Left lung (tissue), 10 donors: ENCODE data around the gene SDK2. TPM values are rescaled to one million over a fixed set of nuclear protein-coding genes. Genes with fewer than 3 reads are reported as not detected.
A peak's percentile ranks its signal among the peaks of the same experiment; 100 is the strongest.
"Not testable (repeated sequence)": the region's sequence is repeated elsewhere in the genome, so short reads cannot be mapped to it uniquely, and the experiment has no call there.

ENCODE experiments used
- ATAC-seq: fragments of 200-7000 bp; cut with Tn5 transposase; one replicate; pipeline ENCODE4 v1.9.1; 2020; ENCODE audit warnings: moderate library complexity
- DNase-seq, 4 donors: peaks; one replicate each; pipeline ENCODE4 v3.0.0-alpha.2; 2013 to 2020
- H3K27ac ChIP-seq, 2 donors: fragments of 200-600 bp; sonication (generic) in 1 of 2; one replicate each; pipeline versions ENCODE4 v1.5.0 to v1.8.0; 2020 to 2021
- H3K27me3 ChIP-seq, 2 donors: fragments of 200-600 bp; sonication (generic) in 1 of 2; one replicate each; pipeline versions ENCODE4 v1.5.0 to v1.8.0; 2020 to 2021
- H3K36me3 ChIP-seq, 2 donors: fragments of 200-600 bp; sonication (generic) in 1 of 2; one replicate each; pipeline versions ENCODE4 v1.5.0 to v1.8.0; 2020 to 2021
- H3K4me1 ChIP-seq, 2 donors: fragments of 200-600 bp; one replicate each; pipeline ENCODE4 v1.8.0; 2021
- H3K4me3 ChIP-seq, 2 donors: fragments of 200-600 bp; sonication (generic) in 1 of 2; one replicate each; pipeline versions ENCODE4 v1.5.0 to v1.8.0; 2020 to 2021; ENCODE audit warnings: mild to moderate bottlenecking in 1 of 2
- H3K9me3 ChIP-seq, 2 donors: fragments of 200-600 bp; sonication (generic) in 1 of 2; one replicate each; pipeline versions ENCODE4 v1.5.0 to v1.8.0; 2020 to 2021
- CTCF ChIP-seq, 2 donors: fragments of 200-600 bp; sonication (generic) in 1 of 2; IDR thresholded peaks; one replicate each; pipeline versions ENCODE4 v1.5.0 to v1.8.0; 2021; ENCODE audit warnings: antibody characterized with exemption in 2 of 2
- intact Hi-C, 2 donors: fragments of 100-400 bp; cut with DNase I; formaldehyde crosslinking; loops; one replicate each; pipeline versions ENCODE4 v1.11.2 to v1.14.2; 2022
- polyA plus RNA-seq, 6 donors: library from polyadenylated mRNA; unstranded; fragments of 120-200 nt; gene quantifications; one replicate each; pipeline ENCODE4 v1.2.1, GENCODE V29; 2013; ENCODE audit not compliant: insufficient read length in 6 of 6
- total RNA-seq, 2 donors: library from RNA; stranded (reverse); fragmentation: NEBNext Ultra II Directional; extraction: Animal tissue kit (Norgen Biotek cat#: 25700); gene quantifications; one replicate each; pipeline ENCODE4 v1.2.1, GENCODE V29; 2021
- donor health status: DM: no; HTN: yes; CAD: no.
- donor health status: DM: no; HTN: no; CAD: no.

SDK2 gene
- total and polyA plus RNA-seq, 8 donors, result 6.0 to 10.9 (median 7.5) TPM

GRCh38 chr17:73462823-73463222, 181.4 kb downstream of the SDK2 start:
- H3K36me3 ChIP-seq, result no peaks in the 10 kb centered on the region
- intact Hi-C loops, result no loop called here
- H3K9me3 ChIP-seq, result peaks cover 0 to 6% of the 10 kb centered on the region in 2 donors
- ATAC-seq (no peak), DNase-seq (no peak)
- no peak overlapping the region for H3K4me3 ChIP-seq
- H3K27me3 ChIP-seq, result no peaks in the 10 kb centered on the region
- no peaks in the 10 kb centered on the region for H3K4me1 ChIP-seq
- TF ChIP-seq CTCF (IDR thresholded peaks at IDR 0.05), result no peak
- H3K27ac ChIP-seq, result no peak overlapping the region

- intact Hi-C loops, result no loop called here
- ATAC-seq, result no peak
- Histone ChIP-seq H3K9me3 (peaks cover 0 to 6% of the 10 kb centered on the region in 2 donors), H3K4me3 (no peak overlapping the region), H3K4me1 (no peaks in the 10 kb centered on the region), H3K27ac (no peak overlapping the region), H3K27me3 (no peaks in the 10 kb centered on the region), H3K36me3 (no peaks in the 10 kb centered on the region)
- DNase-seq, result no peak
- no peak for TF ChIP-seq CTCF (IDR thresholded peaks at IDR 0.05)
Observed at GRCh38 chr17:73459980-73460379, 184.3 kb downstream of the SDK2 start.

GRCh38 chr17:73455767-73456166, 188.5 kb downstream of the SDK2 start:
- no peak for TF ChIP-seq CTCF (IDR thresholded peaks at IDR 0.05)

GRCh38 chr17:73455050-73455687, 189.1 kb downstream of the SDK2 start:
- Histone ChIP-seq H3K27ac (no peak overlapping the region), H3K4me1 (no peaks in the 10 kb centered on the region), H3K4me3 (no peak overlapping the region), H3K9me3 (peaks cover 0 to 6% of the 10 kb centered on the region in 2 donors), H3K27me3 (no peaks in the 10 kb centered on the region), H3K36me3 (no peaks in the 10 kb centered on the region)
- no peak for ATAC-seq
- peak in 1 of 4 donors; percentile 30 for DNase-seq
- intact Hi-C loops, result no loop called here
- TF ChIP-seq CTCF (IDR thresholded peaks at IDR 0.05), result no peak

More at GRCh38 chr17:73455767-73456166, 188.5 kb downstream of the SDK2 start:
- no peak for ATAC-seq
- Histone ChIP-seq H3K4me1 (no peaks in the 10 kb centered on the region), H3K9me3 (peaks cover 0 to 7% of the 10 kb centered on the region in 2 donors), H3K27me3 (no peaks in the 10 kb centered on the region), H3K36me3 (no peaks in the 10 kb centered on the region), H3K27ac (no peak overlapping the region), H3K4me3 (no peak overlapping the region)
- DNase-seq, result no peak
- intact Hi-C loops, result no loop called here

- H3K36me3 ChIP-seq, H3K4me1 ChIP-seq, H3K27me3 ChIP-seq, intact Hi-C loops, DNase-seq, H3K4me3 ChIP-seq, H3K9me3 ChIP-seq, ATAC-seq, H3K27ac ChIP-seq: not testable (repeated sequence)
Observed at GRCh38 chr17:73453494-73453893, 190.8 kb downstream of the SDK2 start.

GRCh38 chr17:73453090-73453489, 191.2 kb downstream of the SDK2 start:
- TF ChIP-seq CTCF (IDR thresholded peaks at IDR 0.05), result no peak
- Histone ChIP-seq H3K27me3 (no peaks in the 10 kb centered on the region), H3K27ac (no peak overlapping the region), H3K9me3 (peaks cover 0 to 2% of the 10 kb centered on the region in 2 donors), H3K4me1 (no peaks in the 10 kb centered on the region), H3K4me3 (no peak overlapping the region), H3K36me3 (no peaks in the 10 kb centered on the region)
- no peak for DNase-seq
- intact Hi-C loops, result no loop called here
- no peak for ATAC-seq
